Measurements from ENCODE around the gene ZNF286A. TPM values are rescaled to one million over a fixed set of nuclear protein-coding genes. Genes with fewer than 3 reads are reported as not detected.

The ZNF286A gene
- total RNA-seq, 1 experiment from 2014 or later, result 25.5 TPM

DNA sequence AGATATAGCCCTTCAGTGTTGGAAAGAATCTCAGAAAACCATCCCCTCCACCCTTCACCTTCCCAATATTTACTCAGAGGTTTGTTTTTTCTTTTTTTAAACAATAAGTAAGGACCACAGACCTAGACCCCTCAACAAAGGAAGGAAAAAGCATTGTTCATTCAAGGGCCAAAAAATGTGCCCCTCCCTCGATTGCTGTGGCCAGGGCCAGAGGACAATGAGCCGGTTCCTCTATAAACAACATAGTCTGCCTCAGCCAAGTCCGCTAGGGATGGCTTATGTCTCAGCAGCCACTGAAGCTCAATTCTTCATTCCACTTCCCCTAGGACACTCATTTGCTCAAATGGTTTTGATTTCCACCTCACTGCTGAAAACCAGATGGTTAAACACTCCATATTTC, 39.5 kb upstream of the ZNF286A start:
- DNase-seq (ENCODE audit: low read depth, low spot score) (no peak), ATAC-seq (no peak)
- peaks cover 2% of the 10 kb centered on the region; the same call in 1 of the 2 replicates for H3K36me3 ChIP-seq (ENCODE audit: control insufficient read depth, insufficient read depth, low read length)
- no peaks in the 10 kb centered on the region for H3K4me1 ChIP-seq (ENCODE audit: control insufficient read depth, insufficient read depth, low read length)
- intact Hi-C loops (cut with micrococcal nuclease; ENCODE audit: unreplicated experiment), result no loop called here
- BruUV-seq (replicated peaks), result no TSS peak
- H3K27me3 ChIP-seq (ENCODE audit: control insufficient read depth, insufficient read depth, low read length), result no peaks in the 10 kb centered on the region
- H3K4me3 ChIP-seq (ENCODE audit: low read depth in 2 of 2, low read length in 2 of 2), result no peak overlapping the region
- ChIA-PET CTCF (no interaction called here), POLR2A (no interaction called here)
- in situ Hi-C loops (cut with HindIII; ENCODE audit: low pct_unique_long_range_greater_than_20kb, low sequenced_read_pairs), result no loop called here
- no peaks in the 10 kb centered on the region for H3K9me3 ChIP-seq (ENCODE audit: control insufficient read depth, insufficient read depth, low read depth, low read length)
- H3K27ac ChIP-seq (ENCODE audit: low read length), result no peak overlapping the region
- TF ChIP-seq SIN3A (IDR thresholded peaks at IDR 0.05; ENCODE audit: borderline replicate concordance, insufficient read depth, low read depth, low read length) (no peak), POLR2AphosphoS5 (IDR thresholded peaks at IDR 0.05; ENCODE audit: low read depth, low read length) (no peak), TCF7L2 (IDR thresholded peaks at IDR 0.05; ENCODE audit: low read depth, low read length) (no peak)
- TF ChIP-seq, protein P1, sequence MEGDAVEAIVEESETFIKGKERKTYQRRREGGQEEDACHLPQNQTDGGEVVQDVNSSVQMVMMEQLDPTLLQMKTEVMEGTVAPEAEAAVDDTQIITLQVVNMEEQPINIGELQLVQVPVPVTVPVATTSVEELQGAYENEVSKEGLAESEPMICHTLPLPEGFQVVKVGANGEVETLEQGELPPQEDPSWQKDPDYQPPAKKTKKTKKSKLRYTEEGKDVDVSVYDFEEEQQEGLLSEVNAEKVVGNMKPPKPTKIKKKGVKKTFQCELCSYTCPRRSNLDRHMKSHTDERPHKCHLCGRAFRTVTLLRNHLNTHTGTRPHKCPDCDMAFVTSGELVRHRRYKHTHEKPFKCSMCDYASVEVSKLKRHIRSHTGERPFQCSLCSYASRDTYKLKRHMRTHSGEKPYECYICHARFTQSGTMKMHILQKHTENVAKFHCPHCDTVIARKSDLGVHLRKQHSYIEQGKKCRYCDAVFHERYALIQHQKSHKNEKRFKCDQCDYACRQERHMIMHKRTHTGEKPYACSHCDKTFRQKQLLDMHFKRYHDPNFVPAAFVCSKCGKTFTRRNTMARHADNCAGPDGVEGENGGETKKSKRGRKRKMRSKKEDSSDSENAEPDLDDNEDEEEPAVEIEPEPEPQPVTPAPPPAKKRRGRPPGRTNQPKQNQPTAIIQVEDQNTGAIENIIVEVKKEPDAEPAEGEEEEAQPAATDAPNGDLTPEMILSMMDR (IDR thresholded peaks at IDR 0.05), result no peak
- TF ChIP-seq, protein P2, sequence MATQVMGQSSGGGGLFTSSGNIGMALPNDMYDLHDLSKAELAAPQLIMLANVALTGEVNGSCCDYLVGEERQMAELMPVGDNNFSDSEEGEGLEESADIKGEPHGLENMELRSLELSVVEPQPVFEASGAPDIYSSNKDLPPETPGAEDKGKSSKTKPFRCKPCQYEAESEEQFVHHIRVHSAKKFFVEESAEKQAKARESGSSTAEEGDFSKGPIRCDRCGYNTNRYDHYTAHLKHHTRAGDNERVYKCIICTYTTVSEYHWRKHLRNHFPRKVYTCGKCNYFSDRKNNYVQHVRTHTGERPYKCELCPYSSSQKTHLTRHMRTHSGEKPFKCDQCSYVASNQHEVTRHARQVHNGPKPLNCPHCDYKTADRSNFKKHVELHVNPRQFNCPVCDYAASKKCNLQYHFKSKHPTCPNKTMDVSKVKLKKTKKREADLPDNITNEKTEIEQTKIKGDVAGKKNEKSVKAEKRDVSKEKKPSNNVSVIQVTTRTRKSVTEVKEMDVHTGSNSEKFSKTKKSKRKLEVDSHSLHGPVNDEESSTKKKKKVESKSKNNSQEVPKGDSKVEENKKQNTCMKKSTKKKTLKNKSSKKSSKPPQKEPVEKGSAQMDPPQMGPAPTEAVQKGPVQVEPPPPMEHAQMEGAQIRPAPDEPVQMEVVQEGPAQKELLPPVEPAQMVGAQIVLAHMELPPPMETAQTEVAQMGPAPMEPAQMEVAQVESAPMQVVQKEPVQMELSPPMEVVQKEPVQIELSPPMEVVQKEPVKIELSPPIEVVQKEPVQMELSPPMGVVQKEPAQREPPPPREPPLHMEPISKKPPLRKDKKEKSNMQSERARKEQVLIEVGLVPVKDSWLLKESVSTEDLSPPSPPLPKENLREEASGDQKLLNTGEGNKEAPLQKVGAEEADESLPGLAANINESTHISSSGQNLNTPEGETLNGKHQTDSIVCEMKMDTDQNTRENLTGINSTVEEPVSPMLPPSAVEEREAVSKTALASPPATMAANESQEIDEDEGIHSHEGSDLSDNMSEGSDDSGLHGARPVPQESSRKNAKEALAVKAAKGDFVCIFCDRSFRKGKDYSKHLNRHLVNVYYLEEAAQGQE (IDR thresholded peaks at IDR 0.05; ENCODE audit: insufficient read depth in 1 of 2, low read depth in 2 of 2, low read length in 1 of 2), result no peak

DNA sequence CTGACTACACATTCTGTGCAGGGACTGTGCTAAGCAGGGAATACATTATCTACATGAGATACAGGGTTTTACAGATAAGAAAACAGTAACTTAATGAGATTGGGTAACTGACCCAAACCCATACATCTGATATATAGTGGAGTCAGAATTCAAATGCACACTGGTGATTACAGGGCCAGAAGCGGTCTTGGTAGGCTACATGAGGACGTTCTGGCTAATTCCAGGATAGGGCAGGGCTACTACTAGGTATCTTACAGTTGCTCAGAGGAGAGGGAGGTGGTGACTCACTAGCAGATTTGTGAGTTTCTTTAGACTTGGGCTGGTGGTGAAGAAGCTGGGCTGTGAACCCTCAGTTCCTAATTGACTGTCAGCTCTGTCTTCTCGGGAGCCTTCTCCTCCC, 36.9 kb upstream of the ZNF286A start:
- Histone ChIP-seq H3K27ac (ENCODE audit: low read length) (no peak overlapping the region), H3K4me1 (ENCODE audit: control insufficient read depth, insufficient read depth, low read length) (no peaks in the 10 kb centered on the region), H3K36me3 (ENCODE audit: control insufficient read depth, insufficient read depth, low read length) (peaks cover 2% of the 10 kb centered on the region; the same call in 1 of the 2 replicates), H3K27me3 (ENCODE audit: control insufficient read depth, insufficient read depth, low read length) (no peaks in the 10 kb centered on the region), H3K9me3 (ENCODE audit: control insufficient read depth, insufficient read depth, low read depth, low read length) (no peaks in the 10 kb centered on the region), H3K4me3 (ENCODE audit: low read depth in 2 of 2, low read length in 2 of 2) (no peak overlapping the region)
- BruUV-seq (replicated peaks), result no TSS peak
- in situ Hi-C loops (cut with HindIII; ENCODE audit: low pct_unique_long_range_greater_than_20kb, low sequenced_read_pairs) (no loop called here), intact Hi-C loops (cut with micrococcal nuclease; ENCODE audit: unreplicated experiment) (no loop called here)
- ChIA-PET CTCF (no interaction called here), POLR2A (no interaction called here)
- TF ChIP-seq, protein P1 (IDR thresholded peaks at IDR 0.05), result no peak
- TF ChIP-seq POLR2AphosphoS5 (IDR thresholded peaks at IDR 0.05; ENCODE audit: low read depth, low read length), result no peak
- ATAC-seq, result no peak
- DNase-seq (ENCODE audit: low read depth, low spot score), result no peak

DNA sequence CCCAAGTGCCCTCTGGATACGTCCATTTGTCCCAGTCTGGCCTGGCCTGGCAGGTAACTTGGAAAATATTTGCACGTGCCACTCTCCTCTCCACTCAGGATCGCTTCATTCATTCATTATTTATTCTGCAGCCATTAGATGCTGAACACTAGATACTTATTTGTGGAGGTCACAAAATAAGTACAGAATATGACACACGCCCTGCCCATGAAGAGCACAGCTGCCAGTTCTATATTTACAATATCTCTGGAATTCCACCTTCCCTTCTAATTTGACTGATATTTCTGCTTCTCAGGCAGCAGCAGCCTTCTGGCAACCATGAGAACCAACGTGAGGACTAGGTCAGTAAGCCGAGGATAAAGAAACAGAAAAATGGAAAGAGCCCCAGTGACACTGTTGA, 36.4 kb upstream of the ZNF286A start:
- POLR2A ChIA-PET, result no interaction called here
- intact Hi-C loops (cut with micrococcal nuclease; ENCODE audit: unreplicated experiment) (no loop called here), in situ Hi-C loops (cut with HindIII; ENCODE audit: low pct_unique_long_range_greater_than_20kb, low sequenced_read_pairs) (no loop called here)
- Histone ChIP-seq H3K27me3 (ENCODE audit: control insufficient read depth, insufficient read depth, low read length) (no peaks in the 10 kb centered on the region), H3K4me1 (ENCODE audit: control insufficient read depth, insufficient read depth, low read length) (no peaks in the 10 kb centered on the region), H3K36me3 (ENCODE audit: control insufficient read depth, insufficient read depth, low read length) (peaks cover 2% of the 10 kb centered on the region; the same call in 1 of the 2 replicates), H3K4me3 (ENCODE audit: low read depth in 2 of 2, low read length in 2 of 2) (no peak overlapping the region), H3K27ac (ENCODE audit: low read length) (no peak overlapping the region), H3K9me3 (ENCODE audit: control insufficient read depth, insufficient read depth, low read depth, low read length) (no peaks in the 10 kb centered on the region)
- CTCF ChIA-PET, result no interaction called here
- no peak for TF ChIP-seq TCF7L2 (IDR thresholded peaks at IDR 0.05; ENCODE audit: low read depth, low read length)
- TF ChIP-seq, protein P1 (IDR thresholded peaks at IDR 0.05), result no peak
- TF ChIP-seq, protein P2 (IDR thresholded peaks at IDR 0.05; ENCODE audit: insufficient read depth in 1 of 2, low read depth in 2 of 2, low read length in 1 of 2), result no peak
- no peak for TF ChIP-seq POLR2AphosphoS5 (IDR thresholded peaks at IDR 0.05; ENCODE audit: low read depth, low read length)
- TF ChIP-seq SIN3A (IDR thresholded peaks at IDR 0.05; ENCODE audit: borderline replicate concordance, insufficient read depth, low read depth, low read length), result no peak
- DNase-seq (ENCODE audit: low read depth, low spot score), result no peak
- BruUV-seq (replicated peaks), result no TSS peak
- ATAC-seq, result no peak
